CD14-positive monocyte (primary cell): Measurements from ENCODE around the gene KLLN. TPM values are rescaled to one million over a fixed set of nuclear protein-coding genes. Genes with fewer than 3 reads are reported as not detected.
"Not testable (repeated sequence)": the region's sequence is repeated elsewhere in the genome, so short reads cannot be mapped to it uniquely, and the experiment has no call there.

Source experiments
- DNase-seq, 3 donors: peaks; one replicate each; pipeline ENCODE4 v3.0.0-alpha.2; 2011 to 2022
- H2AFZ ChIP-seq: 2 replicates; pipeline ENCODE4 v1.6.0; 2012; ENCODE audit warnings: mild to moderate bottlenecking, low read depth, low read length, inconsistent platforms; ENCODE audit not compliant: insufficient read depth, poor library complexity, severe bottlenecking
- H3K27ac ChIP-seq, 2 donors: 1 replicate in 1 of 2; 2 replicates in 1 of 2; pipeline ENCODE4 v1.5.1; 2012 to 2013; ENCODE audit warnings: low read length in 2 of 2, control low read depth in 1 of 2, inconsistent platforms in 1 of 2, low read depth in 1 of 2, mild to moderate bottlenecking in 1 of 2
- H3K27me3 ChIP-seq, 2 donors: one replicate each; pipeline versions ENCODE4 v1.6.0 to v1.6.1; 2011 to 2013; ENCODE audit warnings: low read length in 2 of 2; ENCODE audit not compliant: control insufficient read depth in 2 of 2, insufficient read depth in 2 of 2
- H3K36me3 ChIP-seq, 2 donors: replicated peaks in 1 of 2; 1 replicate in 1 of 2; 2 replicates in 1 of 2; pipeline versions ENCODE4 v1.5.1 to v1.6.1; 2012 to 2013; ENCODE audit warnings: low read length in 2 of 2, control low read depth in 1 of 2, inconsistent platforms in 1 of 2, mild to moderate bottlenecking in 1 of 2; ENCODE audit not compliant: insufficient read depth in 2 of 2, control insufficient read depth in 1 of 2
- H3K4me1 ChIP-seq, 2 donors: 1 replicate in 1 of 2; 2 replicates in 1 of 2; pipeline versions ENCODE4 v1.5.1 to v1.6.1; 2012 to 2013; ENCODE audit warnings: low read length in 2 of 2, control low read depth in 1 of 2, inconsistent platforms in 1 of 2, mild to moderate bottlenecking in 1 of 2, moderate library complexity in 1 of 2; ENCODE audit not compliant: insufficient read depth in 2 of 2, control insufficient read depth in 1 of 2
- H3K4me2 ChIP-seq: replicated peaks from 2 replicates; pipeline ENCODE3; 2012; ENCODE audit warnings: low read length, moderate library complexity, mild to moderate bottlenecking; ENCODE audit not compliant: poor library complexity, severe bottlenecking; ENCODE audit errors: extremely low read depth
- H3K4me3 ChIP-seq, 3 experiments: fragments of 200-600 bp in 1 of 3; sonication (generic) in 1 of 3; replicated peaks in 1 of 3; 1 replicate in 2 of 3; 2 replicates in 1 of 3; pipeline ENCODE4 v1.5.1; 2011 to 2013; ENCODE audit warnings: low read length in 3 of 3, mild to moderate bottlenecking in 3 of 3, control low read depth in 2 of 3, low read depth in 2 of 3, inconsistent platforms in 1 of 3, moderate library complexity in 1 of 3
- H3K79me2 ChIP-seq: 2 replicates; pipeline ENCODE4 v1.6.0; 2012; ENCODE audit warnings: mild to moderate bottlenecking, control low read depth, inconsistent platforms, low read length, moderate library complexity; ENCODE audit not compliant: insufficient read depth
- H3K9ac ChIP-seq: 2 replicates; pipeline ENCODE4 v1.6.0; 2017; ENCODE audit warnings: low read length, mild to moderate bottlenecking; ENCODE audit not compliant: insufficient read depth, poor library complexity, severe bottlenecking
- H3K9me3 ChIP-seq, 2 donors: replicated peaks in 1 of 2; 1 replicate in 1 of 2; 2 replicates in 1 of 2; pipeline versions ENCODE4 v1.5.1 to v1.6.1; 2012 to 2013; ENCODE audit warnings: low read length in 2 of 2, control low read depth in 1 of 2; ENCODE audit not compliant: control insufficient read depth in 1 of 2, insufficient read depth in 1 of 2
- H4K20me1 ChIP-seq: 2 replicates; pipeline ENCODE4 v1.6.0; 2012; ENCODE audit warnings: mild to moderate bottlenecking, low read length, control low read depth, moderate library complexity; ENCODE audit not compliant: insufficient read depth
- H3K27ac Mint-ChIP-seq, 7 donors: one replicate each; pipeline ENCODE4 v1.8.0; 2020; ENCODE audit warnings: mild to moderate bottlenecking in 7 of 7, mixed read lengths in 7 of 7, moderate library complexity in 6 of 7, inconsistent platforms in 2 of 7
- H3K27me3 Mint-ChIP-seq, 3 donors: one replicate each; pipeline ENCODE4 v1.8.0; 2021 to 2022; ENCODE audit warnings: low read depth in 3 of 3, mild to moderate bottlenecking in 3 of 3, mixed read lengths in 3 of 3, moderate library complexity in 3 of 3, inconsistent platforms in 1 of 3
- H3K36me3 Mint-ChIP-seq, 2 donors: one replicate each; pipeline ENCODE4 v1.8.0; 2020; ENCODE audit warnings: mixed read lengths in 2 of 2, inconsistent platforms in 1 of 2, mild to moderate bottlenecking in 1 of 2
- H3K4me1 Mint-ChIP-seq: one replicate; pipeline ENCODE4 v1.8.0; 2020; ENCODE audit warnings: mild to moderate bottlenecking, mixed read lengths
- H3K4me3 Mint-ChIP-seq, 2 donors: one replicate each; pipeline ENCODE4 v1.8.0; 2020; ENCODE audit warnings: mild to moderate bottlenecking in 2 of 2, mixed read lengths in 2 of 2, moderate library complexity in 1 of 2
- H3K9me3 Mint-ChIP-seq, 7 donors: one replicate each; pipeline ENCODE4 v1.8.0; 2020 to 2022; ENCODE audit warnings: mixed read lengths in 7 of 7, mild to moderate bottlenecking in 6 of 7, moderate library complexity in 6 of 7, inconsistent platforms in 2 of 7
- WGBS: methylation state at CpG from one replicate; pipeline ENCODE4 v1.1.5; 2013; ENCODE audit warnings: missing lambda C conversion rate; ENCODE audit not compliant: insufficient coverage; 5-methylcytosine and 5-hydroxymethylcytosine counted together
- intact Hi-C, 2 donors: fragments of 100-400 bp; cut with micrococcal nuclease; formaldehyde crosslinking; loops; one replicate each; pipeline versions ENCODE4 v1.15.0 to v1.15.1; 2023
- polyA minus RNA-seq: library from RNA; depleted of rRNA, polyadenylated mRNA; stranded (reverse); fragments of >200 nt; gene quantifications from 2 replicates; pipeline ENCODE4 v1.2.3, GENCODE V29; 2012
- polyA plus RNA-seq, 3 donors: library from polyadenylated mRNA; depleted of rRNA in 1 of 3; unstranded in 2 of 3; stranded (reverse) in 1 of 3; fragments of 300-500 nt in 2 of 3; fragments of >200 nt in 1 of 3; fragmentation: Illumina TruSeq in 2 of 3; gene quantifications; 1 replicate in 2 of 3; 2 replicates in 1 of 3; pipeline ENCODE4 v1.2.3, GENCODE V29; 2012 to 2021
- total RNA-seq, 12 experiments: library from RNA in 1 of 12; stranded (reverse) in 1 of 12; fragments of 120-200 nt in 1 of 12; gene quantifications; one replicate each; pipeline ENCODE4 v1.2.4 and lab custom pipeline; 2013 to 2026; ENCODE audit warnings: mixed read lengths in 6 of 12, inconsistent platforms in 1 of 12
- TF ChIP-seq, protein P1 (sequence below): fragments of 200-600 bp; IDR thresholded peaks from one replicate; pipeline ENCODE4 v1.8.0; 2022; ENCODE audit warnings: antibody characterized with exemption, mild to moderate bottlenecking

Gene KLLN
- 0.25 TPM for total RNA-seq (2013)
- under 1 TPM; 0.11 to 0.23 (median 0.12) TPM for polyA plus RNA-seq
- 0.28 and 0.48 TPM in 2 replicates for polyA minus RNA-seq
- 0.92 to 9.9 (median 2.6) reads per million in 11 experiments for total RNA-seq (lab: John Stamatoyannopoulos, UW)

DNA sequence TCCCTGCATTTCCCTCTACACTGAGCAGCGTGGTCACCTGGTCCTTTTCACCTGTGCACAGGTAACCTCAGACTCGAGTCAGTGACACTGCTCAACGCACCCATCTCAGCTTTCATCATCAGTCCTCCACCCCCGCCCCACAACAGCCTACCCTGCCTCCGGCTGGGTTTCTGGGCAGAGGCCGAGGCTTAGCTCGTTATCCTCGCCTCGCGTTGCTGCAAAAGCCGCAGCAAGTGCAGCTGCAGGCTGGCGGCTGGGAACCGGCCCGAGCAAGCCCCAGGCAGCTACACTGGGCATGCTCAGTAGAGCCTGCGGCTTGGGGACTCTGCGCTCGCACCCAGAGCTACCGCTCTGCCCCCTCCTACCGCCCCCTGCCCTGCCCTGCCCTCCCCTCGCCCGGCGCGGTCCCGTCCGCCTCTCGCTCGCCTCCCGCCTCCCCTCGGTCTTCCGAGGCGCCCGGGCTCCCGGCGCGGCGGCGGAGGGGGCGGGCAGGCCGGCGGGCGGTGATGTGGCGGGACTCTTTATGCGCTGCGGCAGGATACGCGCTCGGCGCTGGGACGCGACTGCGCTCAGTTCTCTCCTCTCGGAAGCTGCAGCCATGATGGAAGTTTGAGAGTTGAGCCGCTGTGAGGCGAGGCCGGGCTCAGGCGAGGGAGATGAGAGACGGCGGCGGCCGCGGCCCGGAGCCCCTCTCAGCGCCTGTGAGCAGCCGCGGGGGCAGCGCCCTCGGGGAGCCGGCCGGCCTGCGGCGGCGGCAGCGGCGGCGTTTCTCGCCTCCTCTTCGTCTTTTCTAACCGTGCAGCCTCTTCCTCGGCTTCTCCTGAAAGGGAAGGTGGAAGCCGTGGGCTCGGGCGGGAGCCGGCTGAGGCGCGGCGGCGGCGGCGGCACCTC, at the start of gene KLLN, which contains the start of gene PTEN:
Gene KLLN, minus strand, starts transcription at position 481 of the 891 bp plus-strand sequence. CDS start 1,046 bp downstream, outside the sequence.
Gene PTEN, plus strand, starts transcription at position 573 of the 891 bp plus-strand sequence. CDS start 845 bp downstream, outside the sequence.
- Mint-ChIP-seq H3K4me1 (peaks cover 28% of the 10 kb centered on the region), H3K27ac (peak within 1 kb of the TSS; percentile 92 to 98 (median 97)), H3K36me3 (peaks cover 3 to 7% of the 10 kb centered on the region in 2 donors), H3K4me3 (peak within 1 kb of the TSS; percentile 98 to 99), H3K9me3 (peaks cover 0 to 2% (median 0%) of the 10 kb centered on the region in 7 donors), H3K27me3 (no peaks in the 10 kb centered on the region)
- Histone ChIP-seq H4K20me1 (peaks cover 43% of the 10 kb centered on the region), H3K27me3 (no peaks in the 10 kb centered on the region), H3K36me3 (no peaks in the 10 kb centered on the region), H3K4me2 (peak within 1 kb of the TSS; percentile 97), H3K4me1 (peaks cover 16 to 45% of the 10 kb centered on the region in 2 donors), H3K79me2 (peaks cover 51% of the 10 kb centered on the region), H3K9me3 (no peaks in the 10 kb centered on the region), H3K9ac (peak within 1 kb of the TSS; percentile 83), H2AFZ (peak within 1 kb of the TSS; percentile 93), H3K27ac (peak within 1 kb of the TSS; percentile 89 to 93), H3K4me3 (peak within 1 kb of the TSS; percentile 81 to 97 (median 86))
- intact Hi-C loops = loop anchor here (5.0 to 10.0 kb wide), 5 partner anchors 254 to 692 kb away; no protein-coding TSS in a partner anchor
- 1% methylated on average over 85 of the region's 89 CpGs for WGBS
- TF ChIP-seq, protein P1, sequence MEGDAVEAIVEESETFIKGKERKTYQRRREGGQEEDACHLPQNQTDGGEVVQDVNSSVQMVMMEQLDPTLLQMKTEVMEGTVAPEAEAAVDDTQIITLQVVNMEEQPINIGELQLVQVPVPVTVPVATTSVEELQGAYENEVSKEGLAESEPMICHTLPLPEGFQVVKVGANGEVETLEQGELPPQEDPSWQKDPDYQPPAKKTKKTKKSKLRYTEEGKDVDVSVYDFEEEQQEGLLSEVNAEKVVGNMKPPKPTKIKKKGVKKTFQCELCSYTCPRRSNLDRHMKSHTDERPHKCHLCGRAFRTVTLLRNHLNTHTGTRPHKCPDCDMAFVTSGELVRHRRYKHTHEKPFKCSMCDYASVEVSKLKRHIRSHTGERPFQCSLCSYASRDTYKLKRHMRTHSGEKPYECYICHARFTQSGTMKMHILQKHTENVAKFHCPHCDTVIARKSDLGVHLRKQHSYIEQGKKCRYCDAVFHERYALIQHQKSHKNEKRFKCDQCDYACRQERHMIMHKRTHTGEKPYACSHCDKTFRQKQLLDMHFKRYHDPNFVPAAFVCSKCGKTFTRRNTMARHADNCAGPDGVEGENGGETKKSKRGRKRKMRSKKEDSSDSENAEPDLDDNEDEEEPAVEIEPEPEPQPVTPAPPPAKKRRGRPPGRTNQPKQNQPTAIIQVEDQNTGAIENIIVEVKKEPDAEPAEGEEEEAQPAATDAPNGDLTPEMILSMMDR = no peak
- peak; percentile 82 to 88 (median 86) for DNase-seq

- intact Hi-C loops, H3K4me2 ChIP-seq, H3K27me3 ChIP-seq, H3K27ac ChIP-seq, H3K27me3 Mint-ChIP-seq, H3K9ac ChIP-seq, H3K4me3 ChIP-seq, H3K4me3 Mint-ChIP-seq, DNase-seq, H3K9me3 ChIP-seq, H2AFZ ChIP-seq, H3K4me1 ChIP-seq: not testable (repeated sequence)
- peaks cover 36% of the 10 kb centered on the region for H3K4me1 Mint-ChIP-seq
- Histone ChIP-seq H3K36me3 (peaks cover 24 to 48% of the 10 kb centered on the region in 2 donors), H3K79me2 (peaks cover 95% of the 10 kb centered on the region), H4K20me1 (peaks cover 77% of the 10 kb centered on the region)
- 100% methylated on average over 8 of the region's 8 CpGs for WGBS
- H3K27ac Mint-ChIP-seq = peak overlapping the region in 1 of 7 donors; percentile 15
- peaks cover 59 to 76% of the 10 kb centered on the region in 2 donors for H3K36me3 Mint-ChIP-seq
- peaks cover 4 to 16% (median 7%) of the 10 kb centered on the region in 7 donors for H3K9me3 Mint-ChIP-seq
Measured at GRCh38 chr10:87903396-87903795, 40.1 kb upstream of the KLLN start.

- H3K4me3 Mint-ChIP-seq, H3K4me3 ChIP-seq, intact Hi-C loops, H3K27me3 Mint-ChIP-seq, H3K27ac Mint-ChIP-seq, H3K9me3 ChIP-seq, H3K4me1 ChIP-seq, DNase-seq, H3K27ac ChIP-seq, H3K4me2 ChIP-seq, H2AFZ ChIP-seq, H3K9ac ChIP-seq, H3K27me3 ChIP-seq: not testable (repeated sequence)
- Mint-ChIP-seq H3K9me3 (peaks cover 2 to 12% (median 7%) of the 10 kb centered on the region in 7 donors), H3K36me3 (peaks cover 41 to 56% of the 10 kb centered on the region in 2 donors), H3K4me1 (peaks cover 44% of the 10 kb centered on the region)
- Histone ChIP-seq H3K79me2 (peaks cover 95% of the 10 kb centered on the region), H4K20me1 (peaks cover 76% of the 10 kb centered on the region), H3K36me3 (peaks cover 13 to 29% of the 10 kb centered on the region in 2 donors)
- WGBS = 100% methylated on average over 3 of the region's 8 CpGs
Measured at GRCh38 chr10:87897957-87898356, 34.6 kb upstream of the KLLN start.
